Upper lobe of left lung (tissue), 4 donors: ENCODE data around the gene FBXO48.

ENCODE experiments used
- CTCF ChIP-seq, 6 experiments: fragments of 450-650 bp in 4 of 6; fragments of 200-600 bp in 2 of 6; sonication (generic) in 2 of 6; IDR thresholded peaks; one replicate each; pipeline ENCODE4 v1.5.1; 2016 to 2019; ENCODE audit warnings: antibody characterized with exemption in 6 of 6
- EP300 ChIP-seq, 4 donors: sonication (generic); formaldehyde crosslinking; IDR thresholded peaks; one replicate each; pipeline ENCODE4 v1.5.1; 2017; ENCODE audit warnings: antibody characterized with exemption in 4 of 4, control low read depth in 2 of 4
- POLR2A ChIP-seq, 4 donors: fragments of 450-650 bp; IDR thresholded peaks; one replicate each; pipeline ENCODE4 v1.5.1; 2016 to 2017; ENCODE audit warnings: antibody characterized with exemption in 4 of 4, mild to moderate bottlenecking in 2 of 4

GRCh38 chr2:68416081-68416675 lies 50.9 kb downstream of the FBXO48 start:
- TF ChIP-seq CTCF (IDR thresholded peaks at IDR 0.05) (no peak), EP300 (IDR thresholded peaks at IDR 0.05) (no peak), POLR2A (IDR thresholded peaks at IDR 0.05) (no peak)
